Uterus (tissue), 4 donors: ENCODE measurements around the gene PCED1A. TPM values are rescaled to one million over a fixed set of nuclear protein-coding genes. Genes with fewer than 3 reads are reported as not detected.
"Not testable (repeated sequence)": the region's sequence is repeated elsewhere in the genome, so short reads cannot be mapped to it uniquely, and the experiment has no call there.

Experiments
- DNase-seq, 2 donors: peaks; one replicate each; pipeline ENCODE4 v3.0.0-alpha.2; 2019 to 2020
- H3K27ac ChIP-seq, 2 donors: fragments of 200-600 bp; sonication (generic); 1 replicate in 1 of 2; 2 replicates in 1 of 2; pipeline ENCODE4 v1.5.1; 2016 to 2018
- H3K27me3 ChIP-seq, 2 donors: fragments of 200-600 bp; sonication (generic); one replicate each; pipeline ENCODE4 v1.5.1; 2018 to 2019; ENCODE audit warnings: control low read depth in 1 of 2
- H3K36me3 ChIP-seq, 2 donors: fragments of 200-600 bp; sonication (generic); one replicate each; pipeline ENCODE4 v1.5.1; 2019; ENCODE audit warnings: control low read depth in 1 of 2
- H3K4me1 ChIP-seq, 2 donors: fragments of 200-600 bp; sonication (generic); one replicate each; pipeline ENCODE4 v1.5.1; 2018 to 2019; ENCODE audit warnings: control low read depth in 1 of 2
- H3K4me3 ChIP-seq, 2 donors: fragments of 200-600 bp; sonication (generic); 1 replicate in 1 of 2; 2 replicates in 1 of 2; pipeline ENCODE4 v1.5.1; 2018 to 2019; ENCODE audit warnings: mild to moderate bottlenecking in 1 of 2
- H3K9me3 ChIP-seq, 2 donors: fragments of 200-600 bp; sonication (generic); one replicate each; pipeline ENCODE4 v1.5.1; 2019; ENCODE audit warnings: control low read depth in 1 of 2
- CTCF ChIP-seq, 4 experiments: fragments of 200-600 bp in 2 of 4; fragments of 450-650 bp in 2 of 4; sonication (generic) in 2 of 4; IDR thresholded peaks; one replicate each; pipeline ENCODE4 v1.5.1; 2016 to 2019; ENCODE audit warnings: antibody characterized with exemption in 4 of 4, mild to moderate bottlenecking in 2 of 4, moderate library complexity in 1 of 4
- POLR2A ChIP-seq, 2 donors: fragments of 450-650 bp; IDR thresholded peaks; one replicate each; pipeline ENCODE4 v1.6.1; 2016; ENCODE audit warnings: antibody characterized with exemption in 2 of 2, mild to moderate bottlenecking in 1 of 2, moderate library complexity in 1 of 2
- intact Hi-C: fragments of 100-400 bp; cut with DNase I; formaldehyde crosslinking; loops from one replicate; pipeline ENCODE4 v1.15.1; 2023; ENCODE audit warnings: low total_unique reads
- total RNA-seq, 4 donors: library from RNA; depleted of rRNA in 3 of 4; stranded (reverse); fragments of >200 nt in 3 of 4; gene quantifications; one replicate each; pipeline versions ENCODE4 v1.1.0 to v1.2.4, GENCODE V29; 2014 to 2023
- donor health status: DM: yes; HTN: yes; CAD: no.

PCED1A gene
- total RNA-seq, 4 donors from 2014 or later, result 13.5 to 43.6 (median 31.3) TPM

- DNase-seq, result no peak
- Histone ChIP-seq H3K27ac (no peak overlapping the region), H3K27me3 (no peaks in the 10 kb centered on the region), H3K36me3 (no peaks in the 10 kb centered on the region), H3K4me3 (no peak overlapping the region), H3K4me1 (peaks cover 0 to 6% of the 10 kb centered on the region in 2 donors), H3K9me3 (no peaks in the 10 kb centered on the region)
- intact Hi-C loops, result no loop called here
- no peak for TF ChIP-seq CTCF (IDR thresholded peaks at IDR 0.05)
- no peak for TF ChIP-seq POLR2A (IDR thresholded peaks at IDR 0.05)
Measured at GRCh38 chr20:2837221-2837960, 3.1 kb downstream of the PCED1A start.

- H3K27ac ChIP-seq, result no peak overlapping the region
- H3K27me3 ChIP-seq, result no peaks in the 10 kb centered on the region
- H3K36me3 ChIP-seq, result no peaks in the 10 kb centered on the region
- H3K4me1 ChIP-seq, result no peaks in the 10 kb centered on the region
- no peak for DNase-seq
- intact Hi-C loops, result no loop called here
- H3K4me3 ChIP-seq, result no peak overlapping the region
- TF ChIP-seq CTCF (IDR thresholded peaks at IDR 0.05), result no peak
- no peak for TF ChIP-seq POLR2A (IDR thresholded peaks at IDR 0.05)
- H3K9me3 ChIP-seq, result no peaks in the 10 kb centered on the region
Measured at GRCh38 chr20:2836035-2836434, 4.4 kb downstream of the PCED1A start.

GRCh38 chr20:2835331-2835796, 5.1 kb downstream of the PCED1A start:
- TF ChIP-seq POLR2A (IDR thresholded peaks at IDR 0.05) (no peak), CTCF (IDR thresholded peaks at IDR 0.05) (no peak)
- intact Hi-C loops, result no loop called here
- H3K27me3 ChIP-seq, result no peaks in the 10 kb centered on the region
- H3K27ac ChIP-seq, result no peak overlapping the region
- no peak for DNase-seq
- no peaks in the 10 kb centered on the region for H3K36me3 ChIP-seq
- no peak overlapping the region for H3K4me3 ChIP-seq
- no peaks in the 10 kb centered on the region for H3K9me3 ChIP-seq
- H3K4me1 ChIP-seq, result no peaks in the 10 kb centered on the region

GRCh38 chr20:2834401-2835110, 5.9 kb downstream of the PCED1A start:
- Histone ChIP-seq H3K4me3 (no peak overlapping the region), H3K4me1 (no peaks in the 10 kb centered on the region), H3K36me3 (no peaks in the 10 kb centered on the region), H3K27ac (no peak overlapping the region), H3K27me3 (no peaks in the 10 kb centered on the region), H3K9me3 (no peaks in the 10 kb centered on the region)
- no peak for TF ChIP-seq CTCF (IDR thresholded peaks at IDR 0.05)
- TF ChIP-seq POLR2A (IDR thresholded peaks at IDR 0.05), result no peak
- intact Hi-C loops, result no loop called here
- DNase-seq, result no peak

GRCh38 chr20:2833761-2834160, 6.7 kb downstream of the PCED1A start:
- Histone ChIP-seq H3K4me3 (no peak overlapping the region), H3K27ac (no peak overlapping the region), H3K36me3 (no peaks in the 10 kb centered on the region), H3K9me3 (no peaks in the 10 kb centered on the region), H3K4me1 (no peaks in the 10 kb centered on the region), H3K27me3 (no peaks in the 10 kb centered on the region)
- no peak for TF ChIP-seq CTCF (IDR thresholded peaks at IDR 0.05)
- TF ChIP-seq POLR2A (IDR thresholded peaks at IDR 0.05), result no peak
- intact Hi-C loops, result no loop called here
- DNase-seq, result no peak

GRCh38 chr20:2831206-2831605, 9.2 kb downstream of the PCED1A start:
- H3K4me3 ChIP-seq, DNase-seq, H3K27me3 ChIP-seq, H3K4me1 ChIP-seq, H3K9me3 ChIP-seq, H3K36me3 ChIP-seq, intact Hi-C loops, H3K27ac ChIP-seq: not testable (repeated sequence)
